GM06990 (cell line): Measurements from ENCODE around the gene ZBTB45.

Experiments used
- DNase-seq: peaks from one replicate; pipeline ENCODE4 v3.0.0-alpha.2; 2011; ENCODE audit not compliant: insufficient read length; ENCODE audit errors: extremely low read depth
- H3K27me3 ChIP-seq: replicated peaks from 2 replicates; pipeline ENCODE4 v1.6.0; 2011; ENCODE audit warnings: low read length; ENCODE audit not compliant: control insufficient read depth, insufficient read depth
- H3K36me3 ChIP-seq: 2 replicates; pipeline ENCODE4 v1.5.1; 2011; ENCODE audit warnings: low read length; ENCODE audit not compliant: control insufficient read depth, insufficient read depth
- H3K4me3 ChIP-seq: replicated peaks from 2 replicates; pipeline ENCODE4 v1.5.1; 2011; ENCODE audit warnings: low read depth, mild to moderate bottlenecking, control low read depth, low read length
- TF ChIP-seq, protein P1 (sequence below): IDR thresholded peaks from 2 replicates; pipeline ENCODE4 v1.5.1; 2011; ENCODE audit warnings: low read length, control low read depth, mild to moderate bottlenecking, inconsistent platforms; ENCODE audit not compliant: insufficient read depth, poor library complexity, severe bottlenecking

ZBTB45 gene

DNA sequence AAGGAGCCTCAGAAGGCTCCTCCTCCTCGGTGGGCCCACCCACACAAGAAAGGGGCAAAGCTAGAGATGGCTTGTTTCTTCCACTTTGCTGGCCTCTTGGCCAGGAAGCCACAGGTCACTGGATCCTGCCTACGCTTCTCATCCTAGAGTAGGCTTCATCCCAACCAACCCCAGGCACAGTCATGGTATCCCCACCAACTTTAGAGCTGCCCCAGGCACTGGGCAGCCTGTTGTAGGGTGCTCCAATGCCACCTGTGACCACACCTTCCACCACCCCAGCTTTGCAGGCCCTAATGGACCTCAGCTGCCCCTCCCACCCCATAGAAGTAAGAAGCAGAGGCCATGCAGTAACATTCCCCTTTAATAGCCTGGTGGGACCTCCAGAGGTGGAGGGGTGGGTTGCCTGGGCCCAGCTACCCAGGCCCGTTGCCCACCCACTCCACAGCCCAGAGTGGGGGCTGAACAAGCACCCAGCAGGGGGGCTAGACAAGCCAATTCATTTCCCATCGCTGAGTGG lies 35.8 kb upstream of the ZBTB45 start:
- H3K27me3 ChIP-seq: no peaks in the 10 kb centered on the region

DNA sequence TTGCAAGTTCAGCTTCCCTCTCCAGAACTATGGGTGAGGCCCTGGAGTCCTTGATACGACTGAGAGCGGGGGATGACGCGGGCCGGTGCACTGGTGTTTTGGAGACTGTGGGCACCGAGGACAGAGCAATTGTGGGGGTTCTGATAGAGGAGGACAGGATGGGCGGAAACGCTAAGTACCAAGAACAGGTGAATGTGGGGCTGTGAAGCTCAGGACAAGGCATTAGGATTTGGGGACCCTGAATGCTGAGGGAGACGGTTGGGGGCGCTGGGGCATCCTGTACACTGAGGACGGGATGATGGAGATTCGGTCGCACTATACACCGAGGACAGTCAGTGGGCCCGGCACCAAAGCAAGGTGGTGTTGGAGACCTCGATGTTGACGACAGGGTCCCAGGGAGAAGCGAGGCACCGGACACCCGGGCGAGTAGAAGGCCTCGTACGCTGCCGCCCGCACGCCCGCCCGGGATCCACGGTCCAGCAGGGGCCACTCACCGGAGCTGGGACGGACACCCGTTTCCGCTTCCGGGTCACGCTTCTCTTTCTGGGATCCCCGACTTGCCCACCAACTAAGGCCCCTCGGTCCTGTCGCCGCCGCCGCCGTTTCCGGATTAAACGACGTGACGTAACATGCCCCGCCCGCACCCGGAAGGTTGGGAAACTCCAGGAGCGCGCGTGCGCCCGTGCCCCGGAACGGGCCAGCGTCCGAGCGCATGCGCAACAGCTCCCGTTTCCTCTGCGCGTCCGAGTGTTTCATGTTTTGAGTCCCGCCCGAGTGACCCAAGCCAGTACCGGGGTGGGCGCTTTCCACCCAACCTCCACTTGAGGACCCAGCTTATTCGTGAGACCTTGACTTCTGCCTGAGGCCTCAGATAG lies 35.1 kb upstream of the ZBTB45 start, which contains the start of gene CHMP2A:
Gene CHMP2A (minus strand): TSS at position 612 of the 875 bp plus-strand sequence. CDS start 893 bp downstream, outside the sequence.
- peaks cover 27% of the 10 kb centered on the region for H3K36me3 ChIP-seq
- TF ChIP-seq, protein P1, sequence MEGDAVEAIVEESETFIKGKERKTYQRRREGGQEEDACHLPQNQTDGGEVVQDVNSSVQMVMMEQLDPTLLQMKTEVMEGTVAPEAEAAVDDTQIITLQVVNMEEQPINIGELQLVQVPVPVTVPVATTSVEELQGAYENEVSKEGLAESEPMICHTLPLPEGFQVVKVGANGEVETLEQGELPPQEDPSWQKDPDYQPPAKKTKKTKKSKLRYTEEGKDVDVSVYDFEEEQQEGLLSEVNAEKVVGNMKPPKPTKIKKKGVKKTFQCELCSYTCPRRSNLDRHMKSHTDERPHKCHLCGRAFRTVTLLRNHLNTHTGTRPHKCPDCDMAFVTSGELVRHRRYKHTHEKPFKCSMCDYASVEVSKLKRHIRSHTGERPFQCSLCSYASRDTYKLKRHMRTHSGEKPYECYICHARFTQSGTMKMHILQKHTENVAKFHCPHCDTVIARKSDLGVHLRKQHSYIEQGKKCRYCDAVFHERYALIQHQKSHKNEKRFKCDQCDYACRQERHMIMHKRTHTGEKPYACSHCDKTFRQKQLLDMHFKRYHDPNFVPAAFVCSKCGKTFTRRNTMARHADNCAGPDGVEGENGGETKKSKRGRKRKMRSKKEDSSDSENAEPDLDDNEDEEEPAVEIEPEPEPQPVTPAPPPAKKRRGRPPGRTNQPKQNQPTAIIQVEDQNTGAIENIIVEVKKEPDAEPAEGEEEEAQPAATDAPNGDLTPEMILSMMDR: no peak
- peak; percentile 97 for DNase-seq
- peak within 1 kb of the TSS; percentile 95 for H3K4me3 ChIP-seq
- H3K27me3 ChIP-seq: no peaks in the 10 kb centered on the region

More for the DNA sequence above, 35.8 kb upstream of the ZBTB45 start:
- H3K36me3 ChIP-seq: peaks cover 21% of the 10 kb centered on the region
- DNase-seq: no peak
- H3K4me3 ChIP-seq: peak overlapping the region; percentile 95
- TF ChIP-seq, protein P1: no peak

DNA sequence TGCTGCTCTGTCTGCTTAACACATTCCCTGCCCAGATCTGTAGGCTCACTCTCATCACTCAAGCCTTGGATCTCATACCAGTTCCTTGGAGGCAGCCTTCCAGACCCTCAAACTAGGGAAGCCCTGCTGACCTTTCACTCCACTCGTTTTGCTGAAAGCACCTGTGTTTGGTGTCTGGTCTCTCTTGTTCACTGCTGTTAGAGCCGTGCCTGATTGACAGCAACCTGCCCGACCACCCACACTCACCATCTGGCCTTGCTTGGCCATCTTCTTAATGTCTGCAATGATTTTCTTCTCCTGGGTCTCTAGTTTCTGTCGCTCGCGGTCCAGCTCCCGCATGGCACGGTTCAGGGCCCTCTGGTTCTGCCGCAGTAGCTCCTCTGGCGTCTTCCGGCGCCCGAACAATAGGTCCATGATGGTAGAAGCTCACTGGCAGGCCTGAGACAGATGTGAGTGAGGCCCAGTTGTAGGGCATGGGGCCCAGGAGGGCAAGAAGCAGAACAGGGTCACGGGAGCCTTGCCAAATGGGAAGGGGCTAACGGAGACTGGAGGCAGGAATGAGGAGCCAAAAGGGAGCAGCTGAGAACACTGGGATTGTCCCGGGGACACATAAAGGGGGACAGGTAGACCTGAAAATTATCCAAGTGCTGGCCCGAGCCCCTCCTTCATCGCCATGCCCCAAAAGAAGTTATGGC lies 34.3 kb upstream of the ZBTB45 start:
- H3K27me3 ChIP-seq: no peaks in the 10 kb centered on the region
- no peak for DNase-seq
- peak overlapping the region; percentile 95 for H3K4me3 ChIP-seq
- TF ChIP-seq, protein P1: no peak
- peaks cover 35% of the 10 kb centered on the region for H3K36me3 ChIP-seq

DNA sequence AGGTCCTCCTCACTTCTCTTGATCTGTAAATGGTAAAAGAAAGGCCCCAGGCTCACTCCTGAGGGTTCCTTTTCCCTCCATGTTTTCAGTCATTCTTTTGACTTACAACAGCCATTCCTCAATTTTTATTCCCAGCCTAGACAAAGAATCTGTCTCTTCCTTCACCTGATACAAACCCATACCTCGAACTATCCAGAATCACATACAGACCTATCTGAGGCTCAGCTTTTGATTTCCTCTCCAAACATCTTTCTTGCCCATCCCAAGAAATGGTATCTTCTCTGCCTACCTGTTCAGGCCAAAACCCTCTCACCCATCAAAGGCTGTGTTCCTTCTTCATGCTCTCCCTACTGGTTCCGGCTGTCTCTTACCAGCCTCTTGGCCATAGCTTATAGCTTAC lies 33.0 kb upstream of the ZBTB45 start:
- TF ChIP-seq, protein P1: no peak
- Histone ChIP-seq H3K4me3 (no peak overlapping the region), H3K36me3 (peaks cover 47% of the 10 kb centered on the region), H3K27me3 (no peaks in the 10 kb centered on the region)
- DNase-seq: no peak

DNA sequence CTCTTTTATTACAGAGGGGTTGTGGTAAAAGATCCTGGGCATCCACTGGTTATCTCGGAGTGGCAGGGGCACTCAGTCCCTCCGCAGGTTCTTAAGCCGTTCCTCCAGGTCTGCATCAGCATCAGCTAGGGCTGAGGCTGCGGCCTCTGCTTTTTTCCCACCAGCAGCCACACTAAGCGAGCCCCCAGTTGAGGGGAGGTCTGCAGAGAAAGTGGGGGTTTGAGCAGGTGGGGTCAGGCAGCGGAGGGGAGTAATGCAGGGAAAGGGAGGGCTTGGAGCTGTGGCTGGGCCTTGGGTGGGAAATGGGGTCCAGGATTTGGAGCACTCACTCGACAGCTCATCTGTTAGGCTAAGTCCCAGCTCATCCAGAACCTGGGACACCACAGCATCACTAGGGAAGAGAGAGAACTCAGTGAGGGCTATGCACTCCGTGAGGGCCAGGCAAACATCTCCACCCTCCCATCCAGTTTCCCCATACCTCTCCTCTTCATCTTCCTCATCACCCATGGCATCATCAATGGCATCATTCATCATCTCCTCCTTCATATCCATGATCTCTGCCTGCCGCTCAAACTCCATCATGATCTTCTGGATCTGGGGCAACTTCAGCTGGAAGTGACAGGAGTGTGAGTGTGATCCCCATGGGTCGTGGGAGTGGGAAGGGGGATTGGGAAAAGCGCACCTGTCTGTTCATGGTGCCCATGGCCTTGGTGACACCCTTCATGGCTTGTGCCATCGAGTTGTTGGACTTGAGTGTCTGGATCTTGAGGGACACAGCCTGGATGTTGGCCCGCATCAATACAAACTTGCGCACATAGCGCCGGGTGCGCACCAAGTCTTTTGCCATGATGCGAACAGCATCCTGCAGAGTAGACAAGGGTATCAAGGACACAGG lies 32.2 kb upstream of the ZBTB45 start:
- DNase-seq: no peak
- TF ChIP-seq, protein P1: no peak
- Histone ChIP-seq H3K36me3 (peaks cover 53% of the 10 kb centered on the region), H3K4me3 (no peak overlapping the region), H3K27me3 (no peaks in the 10 kb centered on the region)
